B cell (primary cell): ENCODE results near the gene AGRP. TPM values are rescaled to one million over a fixed set of nuclear protein-coding genes. Genes with fewer than 3 reads are reported as not detected.

ENCODE experiments used
- ATAC-seq: fragments of 200-7000 bp; cut with Tn5 transposase; one replicate; pipeline ENCODE4 v1.10.0; 2021; ENCODE audit warnings: low read depth, mild to moderate bottlenecking, moderate number of reproducible peaks, moderate library complexity
- CTCF ChIA-PET: fragments of 350-600 bp; sonication (Branson Sonifier 250); formaldehyde crosslinking; loops from one replicate; lab custom pipeline; 2021; ENCODE audit warnings: antibody characterized with exemption, inconsistent platforms; lab: Charles Lee
- POLR2A ChIA-PET: fragments of 350-600 bp; sonication (Branson Sonifier 250); formaldehyde crosslinking; loops from one replicate; lab custom pipeline; 2021; ENCODE audit warnings: antibody characterized with exemption; lab: Charles Lee
- DNase-seq: peaks from one replicate; pipeline ENCODE4 v3.0.0; 2013
- H2AFZ ChIP-seq: 2 replicates; pipeline ENCODE4 v1.6.1; 2012; ENCODE audit warnings: mild to moderate bottlenecking, low read depth, low read length; ENCODE audit not compliant: insufficient read depth, poor library complexity, severe bottlenecking
- H3K27ac ChIP-seq, 2 donors: 1 replicate in 1 of 2; 2 replicates in 1 of 2; pipeline ENCODE4 v1.5.1; 2012 to 2013; ENCODE audit warnings: low read length in 2 of 2, mild to moderate bottlenecking in 2 of 2, moderate library complexity in 1 of 2
- H3K27me3 ChIP-seq, 4 experiments: fragments of 200-600 bp in 1 of 4; sonication (generic) in 1 of 4; replicated peaks in 1 of 4; 1 replicate in 2 of 4; 2 replicates in 2 of 4; pipeline versions ENCODE4 v1.6.1 to v1.7.0; 2013 to 2016; ENCODE audit warnings: low read length in 3 of 4, mild to moderate bottlenecking in 2 of 4, mixed read lengths in 1 of 4, moderate library complexity in 1 of 4; ENCODE audit not compliant: insufficient read depth in 4 of 4, control insufficient read depth in 3 of 4; ENCODE audit errors: control extremely low read depth in 1 of 4
- H3K36me3 ChIP-seq, 2 experiments: replicated peaks in 1 of 2; 1 replicate in 1 of 2; 2 replicates in 1 of 2; pipeline versions ENCODE4 v1.6.1 to v1.7.1; 2013; ENCODE audit warnings: low read length in 1 of 2; ENCODE audit not compliant: insufficient read depth in 2 of 2, control insufficient read depth in 1 of 2; ENCODE audit errors: control extremely low read depth in 1 of 2, extremely low read depth in 1 of 2
- H3K4me1 ChIP-seq, 2 donors: fragments of 200-600 bp in 1 of 2; sonication (generic) in 1 of 2; 1 replicate in 1 of 2; 2 replicates in 1 of 2; pipeline versions ENCODE4 v1.5.1 to v1.6.1; 2013 to 2017; ENCODE audit warnings: low read length in 2 of 2; ENCODE audit not compliant: control insufficient read depth in 2 of 2, insufficient read depth in 2 of 2
- H3K4me2 ChIP-seq: replicated peaks from 2 replicates; pipeline ENCODE3; 2012; ENCODE audit warnings: mild to moderate bottlenecking, low read depth, low read length; ENCODE audit not compliant: poor library complexity, severe bottlenecking
- H3K4me3 ChIP-seq, 5 experiments: fragments of 200-600 bp in 1 of 5; sonication (generic) in 1 of 5; 1 replicate in 3 of 5; 2 replicates in 2 of 5; pipeline versions ENCODE4 v1.5.1 to v1.7.0; 2011 to 2016; ENCODE audit warnings: low read length in 4 of 5, mild to moderate bottlenecking in 4 of 5, low read depth in 2 of 5, control low read depth in 1 of 5, moderate library complexity in 1 of 5; ENCODE audit not compliant: insufficient read depth in 1 of 5; ENCODE audit errors: control extremely low read depth in 1 of 5, extremely low read depth in 1 of 5
- H3K79me2 ChIP-seq: fragments of 200-600 bp; sonication (generic); one replicate; pipeline ENCODE4 v1.6.0; 2016; ENCODE audit warnings: low read length; ENCODE audit not compliant: control insufficient read depth, insufficient read depth
- H3K9ac ChIP-seq: fragments of 200-600 bp; sonication (generic); 2 replicates; pipeline ENCODE4 v1.6.1; 2017; ENCODE audit warnings: mild to moderate bottlenecking, low read length, moderate library complexity
- H3K9me3 ChIP-seq, 3 donors: one replicate each; pipeline versions ENCODE4 v1.6.1 to v1.7.1; 2013; ENCODE audit warnings: low read length in 2 of 3; ENCODE audit not compliant: control insufficient read depth in 2 of 3, insufficient read depth in 1 of 3; ENCODE audit errors: control extremely low read depth in 1 of 3
- H4K20me1 ChIP-seq: 2 replicates; pipeline ENCODE4 v1.6.0; 2012; ENCODE audit warnings: mild to moderate bottlenecking, low read length; ENCODE audit not compliant: insufficient read depth, control insufficient read depth, poor library complexity, severe bottlenecking
- H3K27ac Mint-ChIP-seq: one replicate; pipeline ENCODE4 v1.8.0; 2021; ENCODE audit warnings: mixed read lengths
- H3K27me3 Mint-ChIP-seq: one replicate; pipeline ENCODE4 v1.8.0; 2021; ENCODE audit warnings: mixed read lengths
- H3K4me1 Mint-ChIP-seq: one replicate; pipeline ENCODE4 v1.8.0; 2021; ENCODE audit warnings: mixed read lengths
- H3K4me3 Mint-ChIP-seq: one replicate; pipeline ENCODE4 v1.8.0; 2021; ENCODE audit warnings: mixed read lengths
- H3K9me3 Mint-ChIP-seq: one replicate; pipeline ENCODE4 v1.8.0; 2022; ENCODE audit warnings: mixed read lengths; ENCODE audit not compliant: insufficient read depth
- CTCF ChIP-seq: fragments of 200-600 bp; IDR thresholded peaks from one replicate; pipeline ENCODE4 v1.8.0; 2022; ENCODE audit warnings: antibody characterized with exemption, mild to moderate bottlenecking
- EZH2 ChIP-seq: IDR thresholded peaks from 2 replicates; pipeline ENCODE4 v1.6.1; 2012; ENCODE audit warnings: borderline replicate concordance, low read depth, mild to moderate bottlenecking, moderate library complexity, low read length; ENCODE audit not compliant: insufficient read depth, poor library complexity, severe bottlenecking
- WGBS: methylation state at CpG from one replicate; pipeline ENCODE4 v1.1.5; 2013; ENCODE audit warnings: missing lambda C conversion rate; ENCODE audit not compliant: insufficient coverage; 5-methylcytosine and 5-hydroxymethylcytosine counted together
- intact Hi-C: fragments of 100-400 bp; cut with micrococcal nuclease; formaldehyde crosslinking; loops from one replicate; pipeline ENCODE4 v1.10.0; 2022
- polyA plus RNA-seq: library from polyadenylated mRNA; depleted of rRNA; stranded (reverse); fragments of >200 nt; gene quantifications from 2 replicates; pipeline ENCODE4 v1.2.3, GENCODE V29; 2012
- total RNA-seq, 2 donors: library from RNA; stranded (reverse); fragments of 120-200 nt in 1 of 2; gene quantifications; 1 replicate in 1 of 2; 2 replicates in 1 of 2; pipeline versions ENCODE4 v1.2.3 to v1.2.4, GENCODE V29; 2013 to 2022

The AGRP gene
- total and polyA plus RNA-seq, 2 donors (not counting 1 experiment from before 2014, with no cell fraction given), result not detected

GRCh38 chr16:67464565-67464964 is 18.8 kb downstream of the AGRP start:
- peaks cover 7 to 28% of the 10 kb centered on the region in 2 donors for H3K4me1 ChIP-seq
- no peak overlapping the region for H3K9ac ChIP-seq
- Mint-ChIP-seq H3K4me3 (no peak overlapping the region), H3K9me3 (no peaks in the 10 kb centered on the region), H3K27ac (no peak overlapping the region), H3K4me1 (peaks cover 38% of the 10 kb centered on the region), H3K27me3 (no peaks in the 10 kb centered on the region)
- H3K4me3 ChIP-seq, result no peak overlapping the region
- ATAC-seq (no peak), DNase-seq (no peak)
- peaks cover 0 to 42% of the 10 kb centered on the region in 2 experiments for H3K36me3 ChIP-seq
- ChIA-PET POLR2A (no interaction called here), CTCF (interaction anchor here (0.6 to 6.9 kb wide), 6 partner anchors 17 to 590 kb away, joined by 3 to 81 read pairs (median 8); partner anchors contain the start of gene ATP6V0D1)
- TF ChIP-seq CTCF, result no peak
- TF ChIP-seq EZH2, result no peak
- peaks cover 96% of the 10 kb centered on the region for H3K79me2 ChIP-seq
- no peak overlapping the region for H3K4me2 ChIP-seq
- H3K27me3 ChIP-seq, result no peaks in the 10 kb centered on the region
- no peak overlapping the region for H3K27ac ChIP-seq
- intact Hi-C loops, result no loop called here
- WGBS, result 89% methylated on average over 2 of the region's 2 CpGs
- no peak overlapping the region for H2AFZ ChIP-seq
- H3K9me3 ChIP-seq, result no peaks in the 10 kb centered on the region
- peaks cover 96% of the 10 kb centered on the region for H4K20me1 ChIP-seq

DNA sequence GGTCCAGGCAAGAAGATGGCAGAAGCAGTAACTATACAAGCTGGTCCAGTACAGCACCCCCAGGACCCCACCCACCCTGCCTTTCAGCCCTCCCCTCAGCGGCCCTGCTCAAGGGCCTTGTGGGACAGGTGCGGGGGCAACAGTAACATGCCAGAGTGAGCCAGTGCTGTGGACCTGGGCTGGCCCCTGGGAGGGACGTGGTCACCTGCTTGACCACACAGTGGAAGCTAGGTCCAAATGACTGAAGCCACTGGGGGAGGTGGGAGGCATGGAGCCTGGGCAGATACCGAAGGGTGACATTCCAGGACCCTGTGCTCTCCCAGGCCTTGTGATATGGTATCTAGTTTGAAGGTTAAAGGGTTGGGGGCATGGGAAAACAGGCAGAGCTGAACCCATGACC is 19.7 kb downstream of the AGRP start:
- Histone ChIP-seq H3K36me3 (peaks cover 0 to 49% of the 10 kb centered on the region in 2 experiments), H3K79me2 (peaks cover 98% of the 10 kb centered on the region), H3K4me1 (peaks cover 7 to 26% of the 10 kb centered on the region in 2 donors), H3K27me3 (no peaks in the 10 kb centered on the region), H3K9me3 (no peaks in the 10 kb centered on the region), H3K9ac (no peak overlapping the region), H3K27ac (no peak overlapping the region), H3K4me2 (no peak overlapping the region), H4K20me1 (peaks cover 99% of the 10 kb centered on the region), H2AFZ (no peak overlapping the region), H3K4me3 (no peak overlapping the region)
- intact Hi-C loops, result no loop called here
- H3K27me3 Mint-ChIP-seq, result no peaks in the 10 kb centered on the region
- WGBS, result 100% methylated on average over 4 of the region's 4 CpGs
- ATAC-seq, result no peak
- DNase-seq, result no peak
- no peak overlapping the region for H3K27ac Mint-ChIP-seq
- TF ChIP-seq EZH2 (no peak), CTCF (no peak)
- POLR2A ChIA-PET, result no interaction called here
- H3K9me3 Mint-ChIP-seq, result no peaks in the 10 kb centered on the region
- peaks cover 40% of the 10 kb centered on the region for H3K4me1 Mint-ChIP-seq
- H3K4me3 Mint-ChIP-seq, result no peak overlapping the region
- CTCF ChIA-PET, result interaction anchor here (1.5 to 6.9 kb wide), 3 partner anchors 17 to 119 kb away, joined by 3 to 81 read pairs (median 18); no protein-coding TSS in a partner anchor
